Renal cortex interstitium (tissue), 15 donors: ENCODE measurements around the gene PDE9A. TPM values are rescaled to one million over a fixed set of nuclear protein-coding genes. Genes with fewer than 3 reads are reported as not detected.
"Not testable (repeated sequence)": the region's sequence is repeated elsewhere in the genome, so short reads cannot be mapped to it uniquely, and the experiment has no call there.

Experiments
- DNase-seq, 11 donors: peaks; one replicate each; pipeline ENCODE4 v3.0.0-alpha.2; 2013; ENCODE audit warnings: low read depth in 9 of 11, low spot score in 4 of 11; ENCODE audit errors: extremely low read depth in 1 of 11
- long read RNA-seq, 16 experiments: transcript quantifications; one replicate each; lab custom pipeline, GENCODE V29; 2026
- polyA plus RNA-seq, 3 donors: library from polyadenylated mRNA; unstranded; fragments of 120-200 nt; gene quantifications; one replicate each; pipeline ENCODE4 v1.2.1, GENCODE V29; 2013; ENCODE audit not compliant: insufficient read length in 3 of 3

PDE9A gene
- polyA plus RNA-seq: 10 to 100 TPM; 37.5 to 54.3 (median 43.1) TPM
- long read RNA-seq, donor 1, transcript PDE9A-204 (19 exons, 1,883 nt): major isoform, 5 of 8 reads
- long read RNA-seq, donor 1, partial matches to known transcripts: 0 of 8 reads
- long read RNA-seq, donor 1, other reads (novel, unspliced or antisense): 0 of 8 reads
- long read RNA-seq, donor 2, partial matches to known transcripts: 0 of 7 reads
- long read RNA-seq, donor 2, other reads (novel, unspliced or antisense): 0 of 7 reads
- long read RNA-seq, donor 3, partial matches to known transcripts: 0 of 6 reads
- long read RNA-seq, donor 3, other reads (novel, unspliced or antisense): 0 of 6 reads
- long read RNA-seq, donor 4, transcript PDE9A-204 (19 exons, 1,883 nt): major isoform, 5 of 8 reads
- long read RNA-seq, donor 4, partial matches to known transcripts: 0 of 8 reads
- long read RNA-seq, donor 4, other reads (novel, unspliced or antisense): 0 of 8 reads
- long read RNA-seq, donor 5, partial matches to known transcripts: 0 of 12 reads
- long read RNA-seq, donor 5, other reads (novel, unspliced or antisense): 0 of 12 reads
- long read RNA-seq, donor 6, partial matches to known transcripts: 0 of 5 reads
- long read RNA-seq, donor 6, other reads (novel, unspliced or antisense): 0 of 5 reads
- long read RNA-seq, donor 7, partial matches to known transcripts: 0 of 1 reads
- long read RNA-seq, donor 7, other reads (novel, unspliced or antisense): 0 of 1 reads
- long read RNA-seq, donor 8, transcript PDE9A-204 (19 exons, 1,883 nt): major isoform, 7 of 22 reads
- long read RNA-seq, donor 8, partial matches to known transcripts: 7 of 22 reads
- long read RNA-seq, donor 8, other reads (novel, unspliced or antisense): 0 of 22 reads
- long read RNA-seq, donor 9, transcript PDE9A-204 (19 exons, 1,883 nt): major isoform, 7 of 9 reads
- long read RNA-seq, donor 9, partial matches to known transcripts: 0 of 9 reads
- long read RNA-seq, donor 9, other reads (novel, unspliced or antisense): 0 of 9 reads
- long read RNA-seq, donor 10, partial matches to known transcripts: 0 of 4 reads
- long read RNA-seq, donor 10, other reads (novel, unspliced or antisense): 0 of 4 reads
- long read RNA-seq, donor 11, partial matches to known transcripts: 0 of 3 reads
- long read RNA-seq, donor 11, other reads (novel, unspliced or antisense): 0 of 3 reads
- long read RNA-seq, donor 12, partial matches to known transcripts: 0 of 1 reads
- long read RNA-seq, donor 12, other reads (novel, unspliced or antisense): 0 of 1 reads
- long read RNA-seq, donor 13, partial matches to known transcripts: 0 of 9 reads
- long read RNA-seq, donor 13, other reads (novel, unspliced or antisense): 0 of 9 reads
- long read RNA-seq, donor 14, partial matches to known transcripts: 0 of 3 reads
- long read RNA-seq, donor 14, other reads (novel, unspliced or antisense): 0 of 3 reads
- long read RNA-seq, donor 15, partial matches to known transcripts: 0 of 1 reads
- long read RNA-seq, donor 15, other reads (novel, unspliced or antisense): 0 of 1 reads
- long read RNA-seq, donor 16, partial matches to known transcripts: 5 of 14 reads
- long read RNA-seq, donor 16, other reads (novel, unspliced or antisense): 0 of 14 reads

GRCh38 chr21:42653231-42654061, at the start of gene PDE9A:
PDE9A (plus strand) TSS chr21:42653621; CDS start chr21:42653815, 194 bp downstream.
- peak in 2 of 11 donors; percentile 54 to 62 for DNase-seq

DNA sequence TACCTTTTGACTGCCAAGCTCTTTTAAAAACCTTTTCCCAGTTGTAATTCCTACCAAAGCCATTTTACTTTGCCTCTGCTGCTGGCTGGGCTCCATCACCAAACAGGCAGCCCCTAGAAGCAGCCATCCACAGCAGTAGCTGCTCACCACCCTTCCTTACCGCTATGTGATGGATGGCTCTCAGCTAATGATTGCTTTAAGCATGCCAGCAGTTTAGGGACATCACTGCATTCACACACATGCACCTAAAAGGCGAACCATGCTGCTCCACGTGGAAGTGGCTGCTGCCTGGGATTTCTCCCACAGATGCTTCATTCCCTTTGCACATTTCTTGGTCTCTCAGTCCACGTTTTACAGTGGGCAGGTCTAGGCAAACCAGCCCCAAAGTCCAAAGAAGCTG, 46.3 kb upstream of the PDE9A start:
- no peak for DNase-seq

GRCh38 chr21:42607525-42608102, 45.8 kb upstream of the PDE9A start:
- no peak for DNase-seq

DNA sequence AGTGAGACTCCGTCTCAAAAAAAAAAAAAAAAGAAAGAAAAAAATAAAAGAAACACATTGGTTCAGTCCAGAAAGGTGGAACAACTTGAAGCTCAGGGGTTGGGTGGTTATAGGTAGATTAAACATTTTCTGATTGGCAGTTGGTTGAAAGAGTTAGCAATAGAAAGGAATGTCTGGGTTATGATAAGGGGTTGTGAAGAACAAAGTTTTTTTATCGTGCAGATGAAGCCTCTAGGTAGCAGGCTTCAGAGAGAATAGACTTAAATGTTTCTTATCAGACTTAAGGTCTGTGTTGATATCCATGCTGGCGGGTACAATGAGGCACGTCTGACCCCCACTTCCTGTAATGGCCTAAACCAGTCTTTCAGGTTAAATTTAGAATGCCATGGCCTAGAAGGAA, 45.0 kb upstream of the PDE9A start:
- no peak for DNase-seq

DNA sequence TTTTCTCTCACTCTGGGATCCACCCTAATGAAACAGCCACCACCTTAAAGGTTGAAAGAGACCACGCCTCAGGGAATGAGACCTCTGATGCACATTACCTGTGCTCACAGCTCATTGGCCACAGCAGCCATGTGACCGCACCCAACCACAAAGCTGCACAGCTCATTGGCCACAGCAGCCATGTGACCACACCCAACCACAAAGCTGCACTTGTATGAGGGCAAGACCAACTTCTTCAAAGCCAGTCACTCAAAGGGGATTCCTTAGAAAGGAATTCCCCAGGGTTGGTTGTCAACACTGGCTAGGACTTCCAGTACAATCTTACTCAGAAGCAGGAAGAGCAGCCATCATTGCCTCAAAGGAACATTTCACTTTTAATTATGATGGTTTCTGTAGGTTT, 43.6 kb upstream of the PDE9A start:
- no peak for DNase-seq

DNA sequence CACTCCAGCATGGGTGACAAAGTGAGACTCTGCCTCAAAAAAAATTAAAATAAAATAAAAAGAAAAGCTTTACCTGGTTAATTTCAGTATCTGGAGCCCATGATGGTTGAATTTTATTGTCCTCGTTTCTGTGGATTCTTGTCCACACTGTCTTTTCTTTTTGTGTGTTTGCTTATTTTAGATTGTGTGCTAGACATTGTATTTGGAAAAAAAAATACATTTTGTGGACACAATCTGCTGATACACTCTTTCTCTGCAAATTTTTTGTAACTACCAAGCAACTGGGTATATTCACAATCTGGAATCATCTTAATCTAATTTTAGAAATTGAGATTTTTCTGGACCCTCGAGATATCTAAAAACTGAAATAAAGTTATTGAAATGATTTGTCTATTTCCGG, 41.6 kb upstream of the PDE9A start:
- DNase-seq: no peak

DNA sequence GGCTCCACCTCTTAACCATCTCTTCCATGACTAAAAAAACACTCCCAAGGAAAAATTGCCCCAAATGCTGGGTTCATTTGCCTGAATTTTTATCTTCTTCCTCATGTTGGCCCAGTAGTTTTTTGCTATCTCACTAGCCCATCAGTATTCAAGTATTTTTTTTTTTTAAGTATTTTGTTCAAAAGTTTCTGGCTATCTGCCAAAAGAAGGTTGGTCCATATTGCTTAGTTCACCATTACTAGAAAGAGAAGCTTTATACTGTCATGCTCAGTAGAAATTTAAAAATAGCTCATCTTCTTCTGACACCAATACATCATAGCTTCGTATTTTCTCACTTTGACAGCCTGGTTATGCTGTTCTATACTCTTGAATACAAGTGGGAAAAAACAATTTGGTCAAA, 41.0 kb upstream of the PDE9A start:
- no peak for DNase-seq

DNA sequence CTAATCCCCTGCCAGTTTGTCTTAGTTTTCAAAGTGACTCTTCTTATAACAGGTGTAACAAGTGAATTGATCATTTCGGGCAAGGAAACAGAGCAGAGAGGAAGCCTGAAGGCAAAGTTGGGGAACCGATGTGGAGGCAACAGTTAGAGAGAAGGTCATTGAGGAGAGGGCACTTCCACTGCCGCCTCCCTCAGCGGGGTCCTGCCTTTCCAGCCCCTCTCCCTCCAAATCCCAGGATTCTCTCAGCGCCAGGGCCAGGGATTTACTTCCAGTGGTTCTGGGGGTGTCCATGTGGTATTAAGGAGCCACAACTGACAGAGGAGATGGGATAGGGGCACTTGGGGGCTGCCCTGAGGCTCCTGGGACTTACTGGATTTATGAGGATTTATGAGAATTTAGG, 39.7 kb upstream of the PDE9A start:
- DNase-seq: no peak

DNA sequence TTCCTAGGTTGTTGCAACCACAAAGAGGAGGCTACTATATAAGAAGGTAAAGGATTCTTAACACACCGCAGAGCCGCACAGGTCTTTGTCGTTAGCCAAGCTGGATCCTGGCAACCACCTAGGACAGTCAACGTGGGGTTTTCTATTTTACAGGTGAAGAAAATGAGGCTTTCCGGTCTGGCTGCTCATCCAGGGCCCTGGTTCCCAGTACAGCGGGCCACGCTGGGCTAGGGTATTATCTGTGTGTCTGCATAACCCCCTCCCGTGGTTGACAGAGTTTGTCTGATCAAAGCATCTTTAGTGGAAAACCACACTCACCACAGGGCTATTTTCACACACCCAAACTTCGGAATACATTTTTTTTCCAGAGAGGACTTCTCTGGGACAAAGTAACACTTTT, 39.0 kb upstream of the PDE9A start:
- DNase-seq: no peak

DNA sequence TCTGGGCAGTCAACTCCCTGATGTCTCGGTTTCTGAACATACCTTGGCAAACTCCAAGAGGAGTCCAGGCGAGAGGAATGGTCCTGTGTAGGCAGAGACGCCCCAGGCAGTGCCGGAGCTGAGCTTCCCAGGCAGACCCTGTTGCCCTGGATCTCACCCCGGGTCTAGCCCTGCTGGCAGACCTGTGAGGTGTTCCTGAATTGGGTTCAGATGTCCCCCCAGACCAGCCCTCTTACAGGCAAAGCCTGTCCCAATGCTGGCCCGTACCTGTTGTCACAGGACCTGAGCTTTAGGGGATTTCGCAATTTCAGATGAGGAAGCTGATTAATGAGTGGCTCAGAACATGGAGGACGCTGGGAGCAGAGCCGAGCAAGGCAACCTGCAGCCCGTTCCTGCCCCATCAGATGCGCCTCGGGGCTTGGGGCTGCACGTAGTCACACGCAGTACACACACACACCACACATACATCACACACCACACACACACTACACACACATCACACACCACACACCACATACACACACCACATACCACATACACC, 38.5 kb upstream of the PDE9A start:
- peak in 2 of 11 donors; percentile 24 to 33 for DNase-seq

DNA sequence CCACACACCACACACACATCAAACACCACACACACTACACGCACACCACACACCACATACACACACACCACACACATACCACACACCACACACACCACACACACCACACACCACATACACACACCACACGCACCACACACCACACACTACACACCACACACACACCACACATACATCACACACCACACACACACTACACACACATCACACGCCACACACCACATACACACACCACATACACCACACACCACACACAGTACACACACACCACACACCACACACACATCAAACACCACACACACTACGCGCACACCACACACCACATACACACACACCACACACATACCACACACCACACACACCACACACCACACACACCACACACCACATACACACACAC, 38.0 kb upstream of the PDE9A start:
- DNase-seq: not testable (repeated sequence)

DNA sequence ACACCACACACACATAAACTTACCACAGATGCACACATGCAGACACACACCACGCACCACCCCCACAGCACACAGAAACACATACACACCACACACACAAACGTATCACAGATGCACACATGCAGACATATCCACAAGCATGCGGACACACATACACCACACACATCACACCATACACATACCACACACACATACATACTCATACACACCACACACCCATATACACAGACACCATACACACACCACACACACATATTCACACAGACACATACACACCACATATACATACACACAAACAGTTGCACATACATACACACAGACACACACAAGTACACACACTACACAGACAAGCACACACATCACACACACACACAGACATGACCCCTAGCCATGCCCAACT, 37.5 kb upstream of the PDE9A start:
- no peak for DNase-seq

GRCh38 chr21:42616446-42616845, 37.0 kb upstream of the PDE9A start:
- no peak for DNase-seq

DNA sequence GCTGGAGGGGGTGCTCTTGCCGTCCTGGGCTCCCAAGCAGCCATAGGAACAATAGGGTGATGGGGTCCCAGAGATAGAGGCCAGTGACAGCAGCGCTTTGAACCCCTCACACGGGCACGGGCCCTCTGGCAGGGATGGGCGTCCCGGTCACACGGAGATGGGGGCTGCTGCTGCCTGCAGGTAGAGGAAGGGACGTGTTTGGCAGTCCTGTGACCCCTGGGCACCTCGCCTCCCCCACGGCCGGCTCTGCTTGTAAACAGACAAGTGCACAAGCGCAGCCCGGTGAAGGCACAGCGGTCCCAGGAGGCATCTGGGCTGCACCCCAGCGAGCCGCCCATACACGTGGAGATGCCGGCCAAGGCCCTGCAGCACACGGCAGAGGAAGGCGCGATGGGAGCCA, 36.5 kb upstream of the PDE9A start:
- DNase-seq: no peak

GRCh38 chr21:42617486-42617885, 35.9 kb upstream of the PDE9A start:
- DNase-seq: no peak

DNA sequence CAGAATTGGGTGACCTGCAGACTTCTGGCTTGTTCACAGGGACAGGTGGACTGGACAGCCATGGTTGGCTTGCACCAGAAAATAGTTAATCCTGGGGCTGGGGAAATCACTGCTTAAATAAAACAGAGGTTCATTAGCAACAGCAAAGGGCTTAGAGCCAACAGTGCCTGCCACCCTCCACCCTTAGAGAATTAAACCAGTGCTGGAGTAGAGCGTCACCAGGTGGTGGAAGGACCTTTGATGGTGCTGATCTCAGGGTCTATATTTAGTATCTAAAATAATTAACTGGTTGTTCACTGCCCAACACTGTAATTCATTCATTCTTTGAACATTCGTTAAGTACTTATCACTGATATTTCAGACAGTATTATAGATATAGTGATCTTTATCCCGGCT, 34.7 kb upstream of the PDE9A start:
- DNase-seq: no peak

DNA sequence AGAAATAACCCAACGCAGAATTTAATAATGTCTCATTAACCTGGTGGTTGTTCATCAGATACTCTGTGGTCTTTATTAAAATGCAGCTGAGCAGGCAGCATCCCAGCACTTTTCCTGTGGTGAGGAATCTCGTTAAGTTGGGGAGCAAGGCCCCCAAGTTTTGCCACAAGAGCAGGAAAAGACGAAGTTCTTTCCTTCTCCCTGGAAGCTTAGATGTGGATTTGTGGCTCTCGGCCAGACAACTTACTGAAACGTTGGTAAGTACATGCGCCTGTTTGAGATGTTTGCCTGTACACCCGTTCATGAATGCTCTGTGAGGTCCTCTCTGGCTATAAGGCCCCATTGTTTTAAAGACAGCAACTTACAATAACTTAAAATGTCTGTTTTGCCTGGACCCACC, 34.3 kb upstream of the PDE9A start:
- DNase-seq: no peak
